ENCODE results near the gene GDPD5. TPM values are rescaled to one million over a fixed set of nuclear protein-coding genes. Genes with fewer than 3 reads are reported as not detected.

Gene GDPD5
- polyA plus RNA-seq, 2 of the 4 experiments (the other 2 are of a cell fraction): 3.9 to 5.9 TPM

DNA sequence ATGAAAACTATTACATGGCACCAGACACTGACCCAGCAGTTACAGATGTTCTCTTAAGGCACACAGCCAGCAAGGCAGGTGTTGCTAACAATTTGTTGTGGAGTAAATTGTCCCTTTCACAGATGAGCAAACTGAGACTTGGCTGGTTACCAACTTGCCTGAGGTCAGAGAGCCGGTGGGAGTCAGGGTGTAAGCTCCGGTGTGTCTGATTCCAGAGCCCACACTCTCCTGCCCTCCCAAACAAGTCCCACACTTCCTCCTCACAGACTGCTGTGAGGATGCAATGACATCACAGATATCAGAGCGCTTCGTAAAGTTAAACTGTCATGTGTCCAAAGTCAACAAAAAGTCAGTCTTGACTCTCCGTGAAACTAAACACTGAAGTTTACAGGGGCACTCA, 12.5 kb downstream of the GDPD5 start (continued):
- TF ChIP-seq, protein P1, sequence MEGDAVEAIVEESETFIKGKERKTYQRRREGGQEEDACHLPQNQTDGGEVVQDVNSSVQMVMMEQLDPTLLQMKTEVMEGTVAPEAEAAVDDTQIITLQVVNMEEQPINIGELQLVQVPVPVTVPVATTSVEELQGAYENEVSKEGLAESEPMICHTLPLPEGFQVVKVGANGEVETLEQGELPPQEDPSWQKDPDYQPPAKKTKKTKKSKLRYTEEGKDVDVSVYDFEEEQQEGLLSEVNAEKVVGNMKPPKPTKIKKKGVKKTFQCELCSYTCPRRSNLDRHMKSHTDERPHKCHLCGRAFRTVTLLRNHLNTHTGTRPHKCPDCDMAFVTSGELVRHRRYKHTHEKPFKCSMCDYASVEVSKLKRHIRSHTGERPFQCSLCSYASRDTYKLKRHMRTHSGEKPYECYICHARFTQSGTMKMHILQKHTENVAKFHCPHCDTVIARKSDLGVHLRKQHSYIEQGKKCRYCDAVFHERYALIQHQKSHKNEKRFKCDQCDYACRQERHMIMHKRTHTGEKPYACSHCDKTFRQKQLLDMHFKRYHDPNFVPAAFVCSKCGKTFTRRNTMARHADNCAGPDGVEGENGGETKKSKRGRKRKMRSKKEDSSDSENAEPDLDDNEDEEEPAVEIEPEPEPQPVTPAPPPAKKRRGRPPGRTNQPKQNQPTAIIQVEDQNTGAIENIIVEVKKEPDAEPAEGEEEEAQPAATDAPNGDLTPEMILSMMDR (IDR thresholded peaks at IDR 0.05): no peak
- TF ChIP-seq RNF2 (IDR thresholded peaks at IDR 0.05; ENCODE audit: borderline replicate concordance, low read depth): no peak
- TF ChIP-seq, protein P2, sequence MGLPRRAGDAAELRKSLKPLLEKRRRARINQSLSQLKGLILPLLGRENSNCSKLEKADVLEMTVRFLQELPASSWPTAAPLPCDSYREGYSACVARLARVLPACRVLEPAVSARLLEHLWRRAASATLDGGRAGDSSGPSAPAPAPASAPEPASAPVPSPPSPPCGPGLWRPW (IDR thresholded peaks at IDR 0.05): no peak
- no peak for TF ChIP-seq SMC3 (IDR thresholded peaks at IDR 0.05)
- TF ChIP-seq CHD2 (IDR thresholded peaks at IDR 0.05; ENCODE audit: low read length, partially characterized antibody): no peak
- TF ChIP-seq POLR2AphosphoS2 (conservative IDR thresholded peaks at IDR 0.05; ENCODE audit: low read length): no peak
- TF ChIP-seq, protein P3, sequence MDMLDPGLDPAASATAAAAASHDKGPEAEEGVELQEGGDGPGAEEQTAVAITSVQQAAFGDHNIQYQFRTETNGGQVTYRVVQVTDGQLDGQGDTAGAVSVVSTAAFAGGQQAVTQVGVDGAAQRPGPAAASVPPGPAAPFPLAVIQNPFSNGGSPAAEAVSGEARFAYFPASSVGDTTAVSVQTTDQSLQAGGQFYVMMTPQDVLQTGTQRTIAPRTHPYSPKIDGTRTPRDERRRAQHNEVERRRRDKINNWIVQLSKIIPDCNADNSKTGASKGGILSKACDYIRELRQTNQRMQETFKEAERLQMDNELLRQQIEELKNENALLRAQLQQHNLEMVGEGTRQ (IDR thresholded peaks at IDR 0.05): no peak
- TF ChIP-seq GATA3 (IDR thresholded peaks at IDR 0.05; ENCODE audit: borderline replicate concordance): no peak
- no peak for TF ChIP-seq EHF (CRISPR knock-in tag; IDR thresholded peaks at IDR 0.05)
- TF ChIP-seq HDAC2 (IDR thresholded peaks at IDR 0.05): peak; percentile 75; the same call in 1 of the 2 replicates
- no peak for TF ChIP-seq RFX5 (IDR thresholded peaks at IDR 0.05)

DNA sequence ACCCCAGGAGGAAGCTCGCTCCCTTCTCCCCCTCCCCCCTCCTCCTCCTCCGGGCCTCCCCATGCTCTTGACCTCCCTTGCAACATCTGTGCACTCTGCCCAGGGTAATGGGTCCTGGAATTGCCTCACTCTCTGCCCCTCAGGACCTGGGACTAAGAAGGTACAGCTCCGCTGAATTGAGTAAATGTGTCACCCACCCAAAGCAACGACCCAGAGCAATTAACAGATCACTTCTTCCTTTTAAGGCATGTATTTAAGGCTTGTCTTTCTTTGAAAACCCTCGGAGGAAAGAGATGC, 15.1 kb downstream of the GDPD5 start:
- CTCF ChIA-PET: interaction anchor here (1.0 to 3.4 kb wide), 5 partner anchors 8 to 78 kb away, joined by 3 to 14 read pairs (median 4); partner anchors contain the start of gene KLHL35

DNA sequence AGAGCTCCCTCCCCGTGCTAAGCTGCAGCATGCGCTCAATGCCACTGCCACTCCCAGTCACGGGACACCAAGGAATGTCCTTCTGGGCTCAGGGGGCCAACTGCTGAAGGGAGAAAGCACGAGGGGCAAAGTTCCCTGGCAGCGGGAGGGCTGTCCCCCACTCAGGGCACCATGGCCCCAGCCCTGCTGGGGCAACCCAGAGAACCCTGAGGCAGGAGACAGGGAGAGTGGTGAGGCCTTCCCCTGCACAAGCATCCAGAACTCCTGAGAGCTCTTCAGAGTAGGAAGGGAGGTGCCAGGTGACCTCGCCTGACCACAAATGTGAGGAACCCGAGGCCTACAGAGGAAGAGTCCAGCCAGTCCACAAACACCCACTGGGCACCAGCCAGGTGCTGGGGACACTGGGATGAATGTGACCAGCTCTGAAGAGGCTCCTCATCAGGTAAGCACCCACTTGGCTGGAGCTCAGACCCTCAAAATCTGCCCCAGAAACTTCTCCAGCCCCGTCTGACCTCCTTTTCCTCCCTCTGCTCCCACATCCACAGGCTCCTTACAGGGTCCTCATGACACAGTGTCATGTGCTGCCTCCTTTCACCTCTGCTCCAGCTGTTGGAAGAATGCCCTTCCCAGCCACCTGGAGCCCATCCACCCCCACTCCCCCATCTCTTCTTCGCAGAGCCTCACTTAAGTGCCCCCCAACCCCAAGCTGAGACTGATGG, 15.6 kb downstream of the GDPD5 start:
- Histone ChIP-seq H3K27ac (peak overlapping the region in 1 of 2 experiments; percentile 3; a peak in 1 of 6 replicates), H3K4me3 (no peak overlapping the region), H3K9me3 (no peaks in the 10 kb centered on the region), H3K4me1 (peaks cover 39% of the 10 kb centered on the region), H3K4me2 (no peak overlapping the region)
- ChIA-PET CTCF (interaction anchor here (1.0 to 3.4 kb wide), 5 partner anchors 9 to 78 kb away, joined by 3 to 14 read pairs (median 4); partner anchors contain the start of gene KLHL35), POLR2A (no interaction called here)
- DNase-seq (ENCODE audit: low read depth in 1 of 2, low spot score in 1 of 2): no peak
- no peak for TF ChIP-seq CBX8 (IDR thresholded peaks at IDR 0.05)
- TF ChIP-seq, protein P4, sequence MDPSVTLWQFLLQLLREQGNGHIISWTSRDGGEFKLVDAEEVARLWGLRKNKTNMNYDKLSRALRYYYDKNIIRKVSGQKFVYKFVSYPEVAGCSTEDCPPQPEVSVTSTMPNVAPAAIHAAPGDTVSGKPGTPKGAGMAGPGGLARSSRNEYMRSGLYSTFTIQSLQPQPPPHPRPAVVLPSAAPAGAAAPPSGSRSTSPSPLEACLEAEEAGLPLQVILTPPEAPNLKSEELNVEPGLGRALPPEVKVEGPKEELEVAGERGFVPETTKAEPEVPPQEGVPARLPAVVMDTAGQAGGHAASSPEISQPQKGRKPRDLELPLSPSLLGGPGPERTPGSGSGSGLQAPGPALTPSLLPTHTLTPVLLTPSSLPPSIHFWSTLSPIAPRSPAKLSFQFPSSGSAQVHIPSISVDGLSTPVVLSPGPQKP (IDR thresholded peaks at IDR 0.05; ENCODE audit: low read depth, low read length): no peak
- no peak for TF ChIP-seq KDM1A (IDR thresholded peaks at IDR 0.05; ENCODE audit: low read depth)
- TF ChIP-seq CHD4 (IDR thresholded peaks at IDR 0.05; ENCODE audit: borderline replicate concordance): no peak
- TF ChIP-seq ESRRA (IDR thresholded peaks at IDR 0.05; ENCODE audit: borderline replicate concordance, low read length): no peak
- no peak for TF ChIP-seq EHF (CRISPR knock-in tag; IDR thresholded peaks at IDR 0.05)
- TF ChIP-seq JUNB (IDR thresholded peaks at IDR 0.05): no peak
- TF ChIP-seq TFCP2L1 (CRISPR knock-in tag; IDR thresholded peaks at IDR 0.05): no peak
- TF ChIP-seq HDAC2 (IDR thresholded peaks at IDR 0.05): no peak
- no peak for TF ChIP-seq NPAS2 (CRISPR knock-in tag; IDR thresholded peaks at IDR 0.05; ENCODE audit: borderline replicate concordance)
- no peak for TF ChIP-seq RARB (CRISPR knock-in tag; IDR thresholded peaks at IDR 0.05)
- no peak for TF ChIP-seq RAD21 (conservative IDR thresholded peaks at IDR 0.05 in 1 of 2, IDR thresholded peaks at IDR 0.05 in 1 of 2)
- no peak for TF ChIP-seq POLR2A (IDR thresholded peaks at IDR 0.05; ENCODE audit: low read length)
- TF ChIP-seq, protein P5, sequence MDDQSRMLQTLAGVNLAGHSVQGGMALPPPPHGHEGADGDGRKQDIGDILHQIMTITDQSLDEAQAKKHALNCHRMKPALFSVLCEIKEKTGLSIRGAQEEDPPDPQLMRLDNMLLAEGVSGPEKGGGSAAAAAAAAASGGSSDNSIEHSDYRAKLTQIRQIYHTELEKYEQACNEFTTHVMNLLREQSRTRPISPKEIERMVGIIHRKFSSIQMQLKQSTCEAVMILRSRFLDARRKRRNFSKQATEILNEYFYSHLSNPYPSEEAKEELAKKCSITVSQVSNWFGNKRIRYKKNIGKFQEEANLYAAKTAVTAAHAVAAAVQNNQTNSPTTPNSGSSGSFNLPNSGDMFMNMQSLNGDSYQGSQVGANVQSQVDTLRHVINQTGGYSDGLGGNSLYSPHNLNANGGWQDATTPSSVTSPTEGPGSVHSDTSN (IDR thresholded peaks at IDR 0.05): no peak
- FAIRE-seq: no peak
- WGBS (ENCODE audit: missing lambda C conversion rate): 59% methylated on average over 9 of the region's 9 CpGs
- no peak; a peak in 1 of 6 replicates for ATAC-seq

More for the DNA sequence above, 15.1 kb downstream of the GDPD5 start:
- TF ChIP-seq CBX2 (IDR thresholded peaks at IDR 0.05; ENCODE audit: borderline replicate concordance, low read depth) (no peak), RAD21 (conservative IDR thresholded peaks at IDR 0.05 in 1 of 2, IDR thresholded peaks at IDR 0.05 in 1 of 2) (no peak), RCOR1 (IDR thresholded peaks at IDR 0.05; ENCODE audit: low read depth, low read length) (no peak), JUNB (IDR thresholded peaks at IDR 0.05) (no peak), CEBPB (IDR thresholded peaks at IDR 0.05) (no peak), HOXA7 (CRISPR knock-in tag; IDR thresholded peaks at IDR 0.05) (no peak)
- TF ChIP-seq, protein P6, sequence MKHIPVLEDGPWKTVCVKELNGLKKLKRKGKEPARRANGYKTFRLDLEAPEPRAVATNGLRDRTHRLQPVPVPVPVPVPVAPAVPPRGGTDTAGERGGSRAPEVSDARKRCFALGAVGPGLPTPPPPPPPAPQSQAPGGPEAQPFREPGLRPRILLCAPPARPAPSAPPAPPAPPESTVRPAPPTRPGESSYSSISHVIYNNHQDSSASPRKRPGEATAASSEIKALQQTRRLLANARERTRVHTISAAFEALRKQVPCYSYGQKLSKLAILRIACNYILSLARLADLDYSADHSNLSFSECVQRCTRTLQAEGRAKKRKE (CRISPR knock-in tag; IDR thresholded peaks at IDR 0.05; ENCODE audit: low read depth): no peak
- DNase-seq (ENCODE audit: low read depth in 1 of 2, low spot score in 1 of 2): no peak
- POLR2A ChIA-PET: no interaction called here
- 78% methylated on average over 5 of the region's 5 CpGs for WGBS (ENCODE audit: missing lambda C conversion rate)
- Histone ChIP-seq H3K4me3 (no peak overlapping the region), H3K4me1 (peaks cover 39% of the 10 kb centered on the region), H3K27ac (peak overlapping the region in 1 of 2 experiments; percentile 3; a peak in 1 of 6 replicates), H3K9me3 (no peaks in the 10 kb centered on the region), H3K4me2 (no peak overlapping the region)
- no peak for ATAC-seq
- FAIRE-seq: no peak
